H1 (cell line): ENCODE results near the gene CPLX1. TPM values are rescaled to one million over a fixed set of nuclear protein-coding genes. Genes with fewer than 3 reads are reported as not detected.

Experiments used
- ASH2L ChIP-seq: fragments of 200-600, 300-600 bp; sonication (generic); IDR thresholded peaks from one replicate; pipeline ENCODE4 v1.7.1; 2017; ENCODE audit warnings: low read length
- CEBPB ChIP-seq: IDR thresholded peaks from 2 replicates; pipeline ENCODE4 v1.6.1; 2012; ENCODE audit warnings: low read depth, low read length
- CHD2 ChIP-seq: IDR thresholded peaks from 2 replicates; pipeline ENCODE4 v1.6.1; 2012; ENCODE audit warnings: low read length, improper control_type of control experiment
- SP4 ChIP-seq: IDR thresholded peaks from 2 replicates; pipeline ENCODE4 v1.6.1; 2012; ENCODE audit warnings: low read length, inconsistent platforms
- ZNF274 ChIP-seq: IDR thresholded peaks from 2 replicates; pipeline ENCODE4 v1.7.0; 2012; ENCODE audit warnings: low read length, borderline replicate concordance; ENCODE audit errors: extremely low read depth
- polyA plus RNA-seq, 7 experiments: library from polyadenylated mRNA; depleted of rRNA in 3 of 7; stranded (reverse) in 5 of 7; unstranded in 2 of 7; fragments of >200 nt in 5 of 7; fragments of 200-250 nt in 2 of 7; gene quantifications; 1 replicate in 5 of 7; 2 replicates in 1 of 7; 4 replicates in 1 of 7; pipeline versions ENCODE4 v1.2.1 to v1.2.3, GENCODE V29; 2011 to 2013; ENCODE audit warnings: missing spikeins in 2 of 7, mixed read lengths in 2 of 7
- total RNA-seq: library from RNA; stranded (reverse); fragmentation: NEBNext Ultra II Directional; extraction: Animal tissue kit (Norgen Biotek cat#: 25700); gene quantifications from 2 replicates; pipeline ENCODE4 v1.2.1, GENCODE V29; 2021
- TF ChIP-seq, protein P1 (sequence below): IDR thresholded peaks from 2 replicates; pipeline ENCODE4 v1.6.1; 2011; ENCODE audit warnings: low read length, improper control_type of control experiment
- TF ChIP-seq, protein P2 (sequence below): fragments of 300-600 bp; sonication (generic); IDR thresholded peaks from 2 replicates; pipeline ENCODE4 v1.7.1; 2012; ENCODE audit warnings: low read length, moderate library complexity, mild to moderate bottlenecking, inconsistent platforms; ENCODE audit not compliant: insufficient replicate concordance

The CPLX1 gene
- total and polyA plus RNA-seq, 2 of the 8 experiments (the other 6 are each of a cell fraction or from before 2014, with no cell fraction given): 0.32 to 0.56 TPM

- TF ChIP-seq, protein P1, sequence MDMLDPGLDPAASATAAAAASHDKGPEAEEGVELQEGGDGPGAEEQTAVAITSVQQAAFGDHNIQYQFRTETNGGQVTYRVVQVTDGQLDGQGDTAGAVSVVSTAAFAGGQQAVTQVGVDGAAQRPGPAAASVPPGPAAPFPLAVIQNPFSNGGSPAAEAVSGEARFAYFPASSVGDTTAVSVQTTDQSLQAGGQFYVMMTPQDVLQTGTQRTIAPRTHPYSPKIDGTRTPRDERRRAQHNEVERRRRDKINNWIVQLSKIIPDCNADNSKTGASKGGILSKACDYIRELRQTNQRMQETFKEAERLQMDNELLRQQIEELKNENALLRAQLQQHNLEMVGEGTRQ: no peak
- TF ChIP-seq ZNF274: no peak
- TF ChIP-seq CEBPB: no peak
- TF ChIP-seq ASH2L: no peak
- no peak for TF ChIP-seq SP4
- TF ChIP-seq, protein P2, sequence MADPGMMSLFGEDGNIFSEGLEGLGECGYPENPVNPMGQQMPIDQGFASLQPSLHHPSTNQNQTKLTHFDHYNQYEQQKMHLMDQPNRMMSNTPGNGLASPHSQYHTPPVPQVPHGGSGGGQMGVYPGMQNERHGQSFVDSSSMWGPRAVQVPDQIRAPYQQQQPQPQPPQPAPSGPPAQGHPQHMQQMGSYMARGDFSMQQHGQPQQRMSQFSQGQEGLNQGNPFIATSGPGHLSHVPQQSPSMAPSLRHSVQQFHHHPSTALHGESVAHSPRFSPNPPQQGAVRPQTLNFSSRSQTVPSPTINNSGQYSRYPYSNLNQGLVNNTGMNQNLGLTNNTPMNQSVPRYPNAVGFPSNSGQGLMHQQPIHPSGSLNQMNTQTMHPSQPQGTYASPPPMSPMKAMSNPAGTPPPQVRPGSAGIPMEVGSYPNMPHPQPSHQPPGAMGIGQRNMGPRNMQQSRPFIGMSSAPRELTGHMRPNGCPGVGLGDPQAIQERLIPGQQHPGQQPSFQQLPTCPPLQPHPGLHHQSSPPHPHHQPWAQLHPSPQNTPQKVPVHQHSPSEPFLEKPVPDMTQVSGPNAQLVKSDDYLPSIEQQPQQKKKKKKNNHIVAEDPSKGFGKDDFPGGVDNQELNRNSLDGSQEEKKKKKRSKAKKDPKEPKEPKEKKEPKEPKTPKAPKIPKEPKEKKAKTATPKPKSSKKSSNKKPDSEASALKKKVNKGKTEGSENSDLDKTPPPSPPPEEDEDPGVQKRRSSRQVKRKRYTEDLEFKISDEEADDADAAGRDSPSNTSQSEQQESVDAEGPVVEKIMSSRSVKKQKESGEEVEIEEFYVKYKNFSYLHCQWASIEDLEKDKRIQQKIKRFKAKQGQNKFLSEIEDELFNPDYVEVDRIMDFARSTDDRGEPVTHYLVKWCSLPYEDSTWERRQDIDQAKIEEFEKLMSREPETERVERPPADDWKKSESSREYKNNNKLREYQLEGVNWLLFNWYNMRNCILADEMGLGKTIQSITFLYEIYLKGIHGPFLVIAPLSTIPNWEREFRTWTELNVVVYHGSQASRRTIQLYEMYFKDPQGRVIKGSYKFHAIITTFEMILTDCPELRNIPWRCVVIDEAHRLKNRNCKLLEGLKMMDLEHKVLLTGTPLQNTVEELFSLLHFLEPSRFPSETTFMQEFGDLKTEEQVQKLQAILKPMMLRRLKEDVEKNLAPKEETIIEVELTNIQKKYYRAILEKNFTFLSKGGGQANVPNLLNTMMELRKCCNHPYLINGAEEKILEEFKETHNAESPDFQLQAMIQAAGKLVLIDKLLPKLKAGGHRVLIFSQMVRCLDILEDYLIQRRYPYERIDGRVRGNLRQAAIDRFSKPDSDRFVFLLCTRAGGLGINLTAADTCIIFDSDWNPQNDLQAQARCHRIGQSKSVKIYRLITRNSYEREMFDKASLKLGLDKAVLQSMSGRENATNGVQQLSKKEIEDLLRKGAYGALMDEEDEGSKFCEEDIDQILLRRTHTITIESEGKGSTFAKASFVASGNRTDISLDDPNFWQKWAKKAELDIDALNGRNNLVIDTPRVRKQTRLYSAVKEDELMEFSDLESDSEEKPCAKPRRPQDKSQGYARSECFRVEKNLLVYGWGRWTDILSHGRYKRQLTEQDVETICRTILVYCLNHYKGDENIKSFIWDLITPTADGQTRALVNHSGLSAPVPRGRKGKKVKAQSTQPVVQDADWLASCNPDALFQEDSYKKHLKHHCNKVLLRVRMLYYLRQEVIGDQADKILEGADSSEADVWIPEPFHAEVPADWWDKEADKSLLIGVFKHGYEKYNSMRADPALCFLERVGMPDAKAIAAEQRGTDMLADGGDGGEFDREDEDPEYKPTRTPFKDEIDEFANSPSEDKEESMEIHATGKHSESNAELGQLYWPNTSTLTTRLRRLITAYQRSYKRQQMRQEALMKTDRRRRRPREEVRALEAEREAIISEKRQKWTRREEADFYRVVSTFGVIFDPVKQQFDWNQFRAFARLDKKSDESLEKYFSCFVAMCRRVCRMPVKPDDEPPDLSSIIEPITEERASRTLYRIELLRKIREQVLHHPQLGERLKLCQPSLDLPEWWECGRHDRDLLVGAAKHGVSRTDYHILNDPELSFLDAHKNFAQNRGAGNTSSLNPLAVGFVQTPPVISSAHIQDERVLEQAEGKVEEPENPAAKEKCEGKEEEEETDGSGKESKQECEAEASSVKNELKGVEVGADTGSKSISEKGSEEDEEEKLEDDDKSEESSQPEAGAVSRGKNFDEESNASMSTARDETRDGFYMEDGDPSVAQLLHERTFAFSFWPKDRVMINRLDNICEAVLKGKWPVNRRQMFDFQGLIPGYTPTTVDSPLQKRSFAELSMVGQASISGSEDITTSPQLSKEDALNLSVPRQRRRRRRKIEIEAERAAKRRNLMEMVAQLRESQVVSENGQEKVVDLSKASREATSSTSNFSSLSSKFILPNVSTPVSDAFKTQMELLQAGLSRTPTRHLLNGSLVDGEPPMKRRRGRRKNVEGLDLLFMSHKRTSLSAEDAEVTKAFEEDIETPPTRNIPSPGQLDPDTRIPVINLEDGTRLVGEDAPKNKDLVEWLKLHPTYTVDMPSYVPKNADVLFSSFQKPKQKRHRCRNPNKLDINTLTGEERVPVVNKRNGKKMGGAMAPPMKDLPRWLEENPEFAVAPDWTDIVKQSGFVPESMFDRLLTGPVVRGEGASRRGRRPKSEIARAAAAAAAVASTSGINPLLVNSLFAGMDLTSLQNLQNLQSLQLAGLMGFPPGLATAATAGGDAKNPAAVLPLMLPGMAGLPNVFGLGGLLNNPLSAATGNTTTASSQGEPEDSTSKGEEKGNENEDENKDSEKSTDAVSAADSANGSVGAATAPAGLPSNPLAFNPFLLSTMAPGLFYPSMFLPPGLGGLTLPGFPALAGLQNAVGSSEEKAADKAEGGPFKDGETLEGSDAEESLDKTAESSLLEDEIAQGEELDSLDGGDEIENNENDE: no peak
- no peak for TF ChIP-seq CHD2
Observed at GRCh38 chr4:848803-849477, 23.0 kb upstream of the CPLX1 start (continued).
